Activated CD8-positive, alpha-beta T cell treated with anti-CD3 and anti-CD28 coated beads, Interleukin-2, amount 10 ng/mL, durations not matched to agents 7 days and 5 days (primary cell): ENCODE measurements around the gene IL31. TPM values are rescaled to one million over a fixed set of nuclear protein-coding genes. Genes with fewer than 3 reads are reported as not detected.
A peak's percentile ranks its signal among the peaks of the same experiment; 100 is the strongest.
"Not testable (repeated sequence)": the region's sequence is repeated elsewhere in the genome, so short reads cannot be mapped to it uniquely, and the experiment has no call there.

Experiments
- ATAC-seq: fragments of 150-1000 bp; cut with Tn5 transposase; one replicate; pipeline ENCODE4 v1.10.0; 2021; ENCODE audit warnings: moderate library complexity
- CTCF ChIA-PET: fragments of 350-600 bp; sonication (Branson Sonifier 250); formaldehyde crosslinking; loops from one replicate; lab custom pipeline; 2021; ENCODE audit warnings: antibody characterized with exemption; lab: Charles Lee
- POLR2A ChIA-PET: fragments of 350-600 bp; sonication (Branson Sonifier 250); formaldehyde crosslinking; loops from one replicate; lab custom pipeline; 2021; ENCODE audit warnings: antibody characterized with exemption; lab: Charles Lee
- DNase-seq: peaks from one replicate; pipeline ENCODE4 v3.0.0-alpha.2; 2020
- H3K27ac Mint-ChIP-seq: one replicate; pipeline ENCODE4 v1.8.0; 2021; ENCODE audit warnings: mild to moderate bottlenecking, mixed read lengths
- H3K27me3 Mint-ChIP-seq: one replicate; pipeline ENCODE4 v1.8.0; 2021; ENCODE audit warnings: low read depth, mixed read lengths
- H3K36me3 Mint-ChIP-seq: one replicate; pipeline ENCODE4 v1.8.0; 2021; ENCODE audit warnings: low read depth, mixed read lengths
- H3K4me1 Mint-ChIP-seq: one replicate; pipeline ENCODE4 v1.8.0; 2021; ENCODE audit warnings: low read depth, mixed read lengths
- H3K4me3 Mint-ChIP-seq: one replicate; pipeline ENCODE4 v1.8.0; 2021; ENCODE audit warnings: mild to moderate bottlenecking, mixed read lengths
- H3K9me3 Mint-ChIP-seq: one replicate; pipeline ENCODE4 v1.8.0; 2022; ENCODE audit warnings: mixed read lengths; ENCODE audit not compliant: insufficient read depth
- total RNA-seq, 2 experiments: library from RNA; stranded (reverse); gene quantifications; one replicate each; pipeline ENCODE4 v1.2.3, GENCODE V29; 2021

IL31 gene
- total RNA-seq, 2 experiments from 2014 or later, result not detected

GRCh38 chr12:122203301-122204166, 29.5 kb upstream of the IL31 start, which contains the start of gene B3GNT4:
TSS of gene B3GNT4 (plus strand) at chr12:122203709. CDS start at chr12:122204619, 910 bp downstream.
- CTCF ChIA-PET, result interaction anchor here (0.9 to 1.1 kb wide), 2 partner anchors 10 to 44 kb away, joined by 3 to 4 read pairs; no protein-coding TSS in a partner anchor
- ATAC-seq (peak; percentile 78), DNase-seq (peak; percentile 70)
- POLR2A ChIA-PET, result interaction anchor here (1.0 kb wide), 2 partner anchors 22 to 154 kb away, joined by 3 to 4 read pairs; no protein-coding TSS in a partner anchor
- peaks cover 15% of the 10 kb centered on the region for H3K4me1 Mint-ChIP-seq
- H3K27ac Mint-ChIP-seq, result peak within 1 kb of the TSS; percentile 52
- H3K36me3 Mint-ChIP-seq, result peaks cover 10% of the 10 kb centered on the region
- no peaks in the 10 kb centered on the region for H3K9me3 Mint-ChIP-seq
- H3K4me3 Mint-ChIP-seq, result peak within 1 kb of the TSS; percentile 77
- H3K27me3 Mint-ChIP-seq, result peaks cover 25% of the 10 kb centered on the region

GRCh38 chr12:122202811-122203210, 28.8 kb upstream of the IL31 start:
- H3K36me3 Mint-ChIP-seq, H3K9me3 Mint-ChIP-seq, ATAC-seq, H3K27ac Mint-ChIP-seq, DNase-seq: not testable (repeated sequence)
- Mint-ChIP-seq H3K4me1 (peaks cover 15% of the 10 kb centered on the region), H3K4me3 (peak overlapping the region; percentile 77), H3K27me3 (peaks cover 25% of the 10 kb centered on the region)
- ChIA-PET CTCF (interaction anchor here (0.9 to 1.1 kb wide), 2 partner anchors 9 to 43 kb away, joined by 3 to 4 read pairs; no protein-coding TSS in a partner anchor), POLR2A (interaction anchor here (1.0 kb wide), 2 partner anchors 22 to 154 kb away, joined by 3 to 4 read pairs; no protein-coding TSS in a partner anchor)

- CTCF ChIA-PET, result no interaction called here
- no peaks in the 10 kb centered on the region for H3K36me3 Mint-ChIP-seq
- no peaks in the 10 kb centered on the region for H3K9me3 Mint-ChIP-seq
- H3K27me3 Mint-ChIP-seq, result peaks cover 29% of the 10 kb centered on the region
- DNase-seq (no peak), ATAC-seq (no peak)
- peaks cover 15% of the 10 kb centered on the region for H3K4me1 Mint-ChIP-seq
- H3K4me3 Mint-ChIP-seq, result no peak overlapping the region
- POLR2A ChIA-PET, result no interaction called here
- H3K27ac Mint-ChIP-seq, result no peak overlapping the region
Measured at GRCh38 chr12:122202017-122202416, 28.0 kb upstream of the IL31 start.

- no peaks in the 10 kb centered on the region for H3K36me3 Mint-ChIP-seq
- peaks cover 15% of the 10 kb centered on the region for H3K4me1 Mint-ChIP-seq
- H3K27me3 Mint-ChIP-seq, result peaks cover 32% of the 10 kb centered on the region
- no peak for ATAC-seq
- no peak for DNase-seq
- POLR2A ChIA-PET, result no interaction called here
- CTCF ChIA-PET, result no interaction called here
- no peak overlapping the region for H3K27ac Mint-ChIP-seq
- H3K4me3 Mint-ChIP-seq, result no peak overlapping the region
- no peaks in the 10 kb centered on the region for H3K9me3 Mint-ChIP-seq
Measured at GRCh38 chr12:122201381-122201780, 27.4 kb upstream of the IL31 start.

- Mint-ChIP-seq H3K4me1 (peaks cover 15% of the 10 kb centered on the region), H3K36me3 (no peaks in the 10 kb centered on the region), H3K27ac (no peak overlapping the region), H3K4me3 (no peak overlapping the region), H3K9me3 (no peaks in the 10 kb centered on the region), H3K27me3 (peaks cover 32% of the 10 kb centered on the region)
- POLR2A ChIA-PET, result interaction anchor here (0.6 kb wide), 1 partner anchor 51 kb away, joined by 3 read pairs; no protein-coding TSS in a partner anchor
- DNase-seq, result no peak
- ATAC-seq, result no peak
- CTCF ChIA-PET, result no interaction called here
Measured at GRCh38 chr12:122200541-122201175, 26.6 kb upstream of the IL31 start.

- ChIA-PET POLR2A (interaction anchor here (0.6 kb wide), 1 partner anchor 52 kb away, joined by 3 read pairs; no protein-coding TSS in a partner anchor), CTCF (no interaction called here)
- Mint-ChIP-seq H3K4me3 (no peak overlapping the region), H3K4me1 (peaks cover 10% of the 10 kb centered on the region), H3K27ac (no peak overlapping the region), H3K36me3 (no peaks in the 10 kb centered on the region), H3K27me3 (peaks cover 29% of the 10 kb centered on the region), H3K9me3 (no peaks in the 10 kb centered on the region)
- ATAC-seq (no peak), DNase-seq (no peak)
Measured at GRCh38 chr12:122199484-122200355, 25.7 kb upstream of the IL31 start.

GRCh38 chr12:122197612-122197966, 23.6 kb upstream of the IL31 start:
- POLR2A ChIA-PET, result no interaction called here
- Mint-ChIP-seq H3K4me1 (no peaks in the 10 kb centered on the region), H3K27me3 (peaks cover 23% of the 10 kb centered on the region), H3K36me3 (no peaks in the 10 kb centered on the region), H3K27ac (peak overlapping the region; percentile 9), H3K9me3 (no peaks in the 10 kb centered on the region), H3K4me3 (no peak overlapping the region)
- DNase-seq, result no peak
- no peak for ATAC-seq
- CTCF ChIA-PET, result no interaction called here

- no peak overlapping the region for H3K27ac Mint-ChIP-seq
- no peaks in the 10 kb centered on the region for H3K4me1 Mint-ChIP-seq
- no peaks in the 10 kb centered on the region for H3K9me3 Mint-ChIP-seq
- DNase-seq (no peak), ATAC-seq (no peak)
- peaks cover 19% of the 10 kb centered on the region for H3K27me3 Mint-ChIP-seq
- H3K4me3 Mint-ChIP-seq, result no peak overlapping the region
- POLR2A ChIA-PET, result no interaction called here
- CTCF ChIA-PET, result interaction anchor here (0.8 to 1.0 kb wide), 3 partner anchors 36 to 191 kb away, joined by 3 to 5 read pairs (median 3); no protein-coding TSS in a partner anchor
- no peaks in the 10 kb centered on the region for H3K36me3 Mint-ChIP-seq
Measured at GRCh38 chr12:122195405-122195804, 21.4 kb upstream of the IL31 start.

GRCh38 chr12:122194804-122195203, 20.8 kb upstream of the IL31 start:
- DNase-seq (no peak), ATAC-seq (no peak)
- ChIA-PET POLR2A (no interaction called here), CTCF (interaction anchor here (1.7 kb wide), 1 partner anchor 140 kb away, joined by 5 read pairs; no protein-coding TSS in a partner anchor)
- no peaks in the 10 kb centered on the region for H3K9me3 Mint-ChIP-seq
- no peak overlapping the region for H3K4me3 Mint-ChIP-seq
- H3K4me1 Mint-ChIP-seq, result no peaks in the 10 kb centered on the region
- no peak overlapping the region for H3K27ac Mint-ChIP-seq
- H3K36me3 Mint-ChIP-seq, result no peaks in the 10 kb centered on the region
- H3K27me3 Mint-ChIP-seq, result peaks cover 15% of the 10 kb centered on the region

GRCh38 chr12:122192441-122192840, 18.4 kb upstream of the IL31 start:
- no peaks in the 10 kb centered on the region for H3K36me3 Mint-ChIP-seq
- H3K4me3 Mint-ChIP-seq, result no peak overlapping the region
- H3K9me3 Mint-ChIP-seq, result no peaks in the 10 kb centered on the region
- peaks cover 11% of the 10 kb centered on the region for H3K27me3 Mint-ChIP-seq
- CTCF ChIA-PET, result interaction anchor here (2.0 to 2.7 kb wide), 3 partner anchors 31 to 62 kb away, joined by 5 to 14 read pairs (median 13); no protein-coding TSS in a partner anchor
- H3K27ac Mint-ChIP-seq, result no peak overlapping the region
- ATAC-seq (no peak), DNase-seq (no peak)
- POLR2A ChIA-PET, result interaction anchor here (0.5 kb wide), 1 partner anchor 200 kb away, joined by 5 read pairs; no protein-coding TSS in a partner anchor
- H3K4me1 Mint-ChIP-seq, result no peaks in the 10 kb centered on the region
